ENCODE data around the gene GABARAPL1.
A peak's percentile ranks its signal among the peaks of the same experiment; 100 is the strongest.

Gene GABARAPL1

GRCh38 chr12:10211101-10211939, 1.4 kb upstream of the GABARAPL1 start:
- TF ChIP-seq TEAD4 (IDR thresholded peaks at IDR 0.05) (no peak), NFIC (IDR thresholded peaks at IDR 0.05) (no peak), TCF12 (IDR thresholded peaks at IDR 0.05; ENCODE audit: low read depth) (no peak)
- TF ChIP-seq, protein P1, sequence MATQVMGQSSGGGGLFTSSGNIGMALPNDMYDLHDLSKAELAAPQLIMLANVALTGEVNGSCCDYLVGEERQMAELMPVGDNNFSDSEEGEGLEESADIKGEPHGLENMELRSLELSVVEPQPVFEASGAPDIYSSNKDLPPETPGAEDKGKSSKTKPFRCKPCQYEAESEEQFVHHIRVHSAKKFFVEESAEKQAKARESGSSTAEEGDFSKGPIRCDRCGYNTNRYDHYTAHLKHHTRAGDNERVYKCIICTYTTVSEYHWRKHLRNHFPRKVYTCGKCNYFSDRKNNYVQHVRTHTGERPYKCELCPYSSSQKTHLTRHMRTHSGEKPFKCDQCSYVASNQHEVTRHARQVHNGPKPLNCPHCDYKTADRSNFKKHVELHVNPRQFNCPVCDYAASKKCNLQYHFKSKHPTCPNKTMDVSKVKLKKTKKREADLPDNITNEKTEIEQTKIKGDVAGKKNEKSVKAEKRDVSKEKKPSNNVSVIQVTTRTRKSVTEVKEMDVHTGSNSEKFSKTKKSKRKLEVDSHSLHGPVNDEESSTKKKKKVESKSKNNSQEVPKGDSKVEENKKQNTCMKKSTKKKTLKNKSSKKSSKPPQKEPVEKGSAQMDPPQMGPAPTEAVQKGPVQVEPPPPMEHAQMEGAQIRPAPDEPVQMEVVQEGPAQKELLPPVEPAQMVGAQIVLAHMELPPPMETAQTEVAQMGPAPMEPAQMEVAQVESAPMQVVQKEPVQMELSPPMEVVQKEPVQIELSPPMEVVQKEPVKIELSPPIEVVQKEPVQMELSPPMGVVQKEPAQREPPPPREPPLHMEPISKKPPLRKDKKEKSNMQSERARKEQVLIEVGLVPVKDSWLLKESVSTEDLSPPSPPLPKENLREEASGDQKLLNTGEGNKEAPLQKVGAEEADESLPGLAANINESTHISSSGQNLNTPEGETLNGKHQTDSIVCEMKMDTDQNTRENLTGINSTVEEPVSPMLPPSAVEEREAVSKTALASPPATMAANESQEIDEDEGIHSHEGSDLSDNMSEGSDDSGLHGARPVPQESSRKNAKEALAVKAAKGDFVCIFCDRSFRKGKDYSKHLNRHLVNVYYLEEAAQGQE (IDR thresholded peaks at IDR 0.05; ENCODE audit: low read depth), result no peak

- TF ChIP-seq YY1 (IDR thresholded peaks at IDR 0.05; ENCODE audit: low read depth), result no peak
- TF ChIP-seq CREB1 (IDR thresholded peaks at IDR 0.05; ENCODE audit: low read depth), result peak; percentile 81
- TF ChIP-seq TEAD4 (IDR thresholded peaks at IDR 0.05), result peak; percentile 70; the same call in 1 of the 2 replicates
- TF ChIP-seq NFIC (IDR thresholded peaks at IDR 0.05), result no peak; the same call in 1 of the 2 replicates
- TF ChIP-seq TCF12 (IDR thresholded peaks at IDR 0.05; ENCODE audit: low read depth), result peak; percentile 51
- TF ChIP-seq, protein P1 (IDR thresholded peaks at IDR 0.05; ENCODE audit: low read depth), result no peak
- TF ChIP-seq CEBPB (IDR thresholded peaks at IDR 0.05), result no peak
- TF ChIP-seq ZBTB7A (IDR thresholded peaks at IDR 0.05; ENCODE audit: low read depth), result no peak
- no peak for TF ChIP-seq FOXM1 (IDR thresholded peaks at IDR 0.05; ENCODE audit: borderline replicate concordance, low read depth)
- TF ChIP-seq, protein P2, sequence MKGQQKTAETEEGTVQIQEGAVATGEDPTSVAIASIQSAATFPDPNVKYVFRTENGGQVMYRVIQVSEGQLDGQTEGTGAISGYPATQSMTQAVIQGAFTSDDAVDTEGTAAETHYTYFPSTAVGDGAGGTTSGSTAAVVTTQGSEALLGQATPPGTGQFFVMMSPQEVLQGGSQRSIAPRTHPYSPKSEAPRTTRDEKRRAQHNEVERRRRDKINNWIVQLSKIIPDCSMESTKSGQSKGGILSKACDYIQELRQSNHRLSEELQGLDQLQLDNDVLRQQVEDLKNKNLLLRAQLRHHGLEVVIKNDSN (IDR thresholded peaks at IDR 0.05), result 0 out of 2 replicates have a peak, but pooled peaks have one; percentile 55
- TF ChIP-seq EGR1 (IDR thresholded peaks at IDR 0.05), result no peak
- TF ChIP-seq, protein P3, sequence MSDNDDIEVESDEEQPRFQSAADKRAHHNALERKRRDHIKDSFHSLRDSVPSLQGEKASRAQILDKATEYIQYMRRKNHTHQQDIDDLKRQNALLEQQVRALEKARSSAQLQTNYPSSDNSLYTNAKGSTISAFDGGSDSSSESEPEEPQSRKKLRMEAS (IDR thresholded peaks at IDR 0.05), result peak; percentile 75
- no peak for TF ChIP-seq RAD21 (IDR thresholded peaks at IDR 0.05; ENCODE audit: low read depth)
- TF ChIP-seq EP300 (IDR thresholded peaks at IDR 0.05; ENCODE audit: borderline replicate concordance), result peak; percentile 24; the same call in 1 of the 2 replicates
- no peak for TF ChIP-seq TAF1 (IDR thresholded peaks at IDR 0.05; ENCODE audit: low read depth)
Measured at GRCh38 chr12:10211940-10212738, 538 bp upstream of the GABARAPL1 start.

DNA sequence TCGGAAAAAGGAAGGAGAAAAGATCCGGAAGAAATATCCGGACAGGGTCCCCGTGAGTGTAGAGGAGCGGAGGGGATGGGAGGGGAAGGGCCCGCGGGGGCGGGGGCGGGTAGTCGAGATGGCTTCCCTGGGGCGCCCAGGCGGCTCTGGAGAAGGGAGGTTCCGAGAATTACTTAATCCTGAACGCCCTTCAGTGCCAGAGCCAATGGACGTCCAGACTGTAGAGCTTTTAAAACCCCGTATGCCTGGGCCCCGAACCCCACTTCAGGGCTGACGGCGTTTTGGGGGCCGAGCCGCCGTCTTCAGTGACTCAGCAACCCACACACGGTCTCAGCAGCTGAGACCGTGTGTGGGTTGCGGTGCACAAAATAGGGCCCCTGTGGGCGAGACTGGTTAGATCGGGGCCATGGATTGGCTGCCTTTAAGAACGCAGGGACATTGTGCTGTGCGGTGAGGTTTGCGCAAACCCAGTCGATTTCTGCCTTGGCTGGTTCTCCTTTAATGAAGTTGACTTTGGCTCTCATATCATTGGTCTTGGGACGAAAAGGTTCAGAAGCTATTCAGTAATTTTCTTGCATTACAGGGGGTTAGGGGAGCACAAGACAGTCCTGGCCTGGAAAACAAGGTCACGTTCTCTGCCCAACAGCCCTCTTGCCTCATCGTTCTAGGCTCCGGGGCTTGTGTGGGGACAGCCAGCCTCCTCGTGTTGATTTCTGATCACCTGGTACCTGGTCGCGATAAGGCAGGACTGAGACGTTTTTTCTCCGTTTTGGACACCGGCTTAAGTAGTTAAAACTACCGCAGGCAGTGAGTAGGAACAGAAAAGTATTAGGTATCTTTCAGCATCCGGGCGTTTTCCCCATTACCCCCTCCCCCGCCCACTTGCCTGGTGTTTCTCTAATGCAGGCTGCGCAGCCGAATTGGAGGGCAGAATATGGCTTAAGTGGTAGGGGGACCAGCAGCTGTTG, 775 bp downstream of the GABARAPL1 start:
- TF ChIP-seq EGR1 (IDR thresholded peaks at IDR 0.05) (0 out of 2 replicates have a peak, but pooled peaks have one; percentile 32), EP300 (IDR thresholded peaks at IDR 0.05; ENCODE audit: borderline replicate concordance) (no peak), CEBPB (IDR thresholded peaks at IDR 0.05) (peak; percentile 68)

GRCh38 chr12:10214136-10214894, 1.6 kb downstream of the GABARAPL1 start:
- TF ChIP-seq RAD21 (IDR thresholded peaks at IDR 0.05; ENCODE audit: low read depth) (no peak), TEAD4 (IDR thresholded peaks at IDR 0.05) (no peak), TCF12 (IDR thresholded peaks at IDR 0.05; ENCODE audit: low read depth) (no peak), NFIC (IDR thresholded peaks at IDR 0.05) (no peak), YY1 (IDR thresholded peaks at IDR 0.05; ENCODE audit: low read depth) (no peak), EGR1 (IDR thresholded peaks at IDR 0.05) (no peak), EP300 (IDR thresholded peaks at IDR 0.05; ENCODE audit: borderline replicate concordance) (no peak), CEBPB (IDR thresholded peaks at IDR 0.05) (no peak), FOXM1 (IDR thresholded peaks at IDR 0.05; ENCODE audit: borderline replicate concordance, low read depth) (no peak), CREB1 (IDR thresholded peaks at IDR 0.05; ENCODE audit: low read depth) (no peak), ZBTB7A (IDR thresholded peaks at IDR 0.05; ENCODE audit: low read depth) (no peak), TAF1 (IDR thresholded peaks at IDR 0.05; ENCODE audit: low read depth) (no peak)
- TF ChIP-seq, protein P2 (IDR thresholded peaks at IDR 0.05), result no peak
- TF ChIP-seq, protein P3 (IDR thresholded peaks at IDR 0.05), result no peak
- TF ChIP-seq, protein P1 (IDR thresholded peaks at IDR 0.05; ENCODE audit: low read depth), result no peak
